Urothelium cell line (cell line): ENCODE data around the gene PSD4.
A peak's percentile ranks its signal among the peaks of the same experiment; 100 is the strongest.

Experiments
- DNase-seq: peaks from one replicate; pipeline ENCODE4 v3.0.0; 2011; ENCODE audit warnings: low spot score, mixed read lengths
- FAIRE-seq: peaks from 2 replicates; lab custom pipeline; 2011; peaks lifted over from hg19 to GRCh38; lab: Jason Lieb, UNC

PSD4 gene

DNA sequence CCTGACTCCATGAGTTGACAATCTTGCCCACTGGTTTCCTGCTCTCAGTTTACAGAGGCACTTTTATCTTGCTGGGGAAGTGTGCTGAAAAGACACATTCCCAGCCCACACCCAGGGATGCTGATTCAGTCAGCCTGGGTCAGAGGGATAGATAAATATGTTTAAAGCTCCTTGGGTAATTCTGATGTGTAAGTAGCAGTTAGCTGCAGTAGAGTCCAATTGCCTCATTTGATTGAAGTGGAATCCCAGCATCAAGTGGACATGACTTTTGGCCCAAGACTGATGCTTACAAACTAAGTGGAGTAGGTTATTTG is 29.4 kb downstream of the PSD4 start:
- DNase-seq (no peak), FAIRE-seq (no peak)

GRCh38 chr2:113203901-113204519 is 30.2 kb downstream of the PSD4 start:
- peak; percentile 89 for DNase-seq

DNA sequence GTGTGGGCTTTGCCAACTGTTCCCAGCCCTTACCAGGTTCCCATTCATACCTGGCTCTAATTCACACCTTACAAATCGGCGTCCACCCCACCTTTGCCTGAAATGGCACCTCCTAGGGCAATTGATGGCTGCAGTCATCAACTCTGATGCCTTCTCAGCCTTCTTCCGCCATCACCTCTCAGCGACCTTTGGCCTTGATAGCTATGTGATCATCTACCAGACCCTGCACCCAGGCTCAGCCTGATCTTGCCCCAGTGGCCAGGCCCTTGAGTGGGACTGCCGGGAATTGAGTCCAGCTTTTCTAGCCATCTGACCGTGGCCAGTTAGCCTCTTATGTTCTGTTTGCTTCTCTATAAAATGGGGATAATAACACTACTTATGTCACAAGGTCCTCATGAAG is 32.5 kb downstream of the PSD4 start:
- FAIRE-seq (no peak), DNase-seq (no peak)

More at GRCh38 chr2:113203901-113204519, 30.2 kb downstream of the PSD4 start:
- peak; percentile 94 for FAIRE-seq

DNA sequence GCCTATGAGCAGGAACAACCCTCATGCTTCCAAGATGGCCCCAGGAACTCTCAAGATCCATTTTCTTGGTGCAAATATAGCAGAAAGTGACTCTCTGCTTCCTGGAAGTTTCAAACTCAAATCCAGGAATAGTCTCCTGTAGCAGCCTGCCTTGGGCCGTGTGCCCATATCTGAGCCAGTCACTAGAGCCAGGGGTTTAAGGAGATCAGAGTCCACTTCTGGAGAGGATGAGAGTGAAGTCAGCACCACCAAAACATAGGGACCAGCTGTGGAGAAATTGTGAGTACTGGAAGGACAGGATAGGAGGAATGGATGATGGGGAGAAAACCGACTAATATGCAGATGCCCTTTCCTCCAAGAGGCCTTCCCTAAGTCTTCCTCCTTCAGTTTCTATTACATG is 33.2 kb downstream of the PSD4 start:
- no peak for FAIRE-seq

DNA sequence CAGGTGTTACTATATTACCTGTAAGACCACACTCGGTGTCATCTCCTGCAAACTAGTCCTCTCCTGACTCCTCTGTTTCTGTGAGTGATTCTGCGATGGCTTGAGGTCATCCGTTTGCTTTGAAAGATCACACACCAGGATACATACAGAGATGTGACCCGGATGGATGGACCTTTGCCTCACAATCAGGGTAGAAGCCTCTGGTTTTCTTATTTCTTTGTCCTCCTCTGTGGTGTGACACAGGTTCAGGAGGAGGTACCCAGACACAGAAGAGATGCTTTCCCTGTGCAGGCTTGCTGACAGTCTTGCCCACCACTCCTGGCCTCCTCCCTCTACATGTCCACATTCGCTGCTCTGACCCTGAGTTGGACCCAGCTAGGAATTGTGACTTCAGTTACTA is 34.6 kb downstream of the PSD4 start:
- DNase-seq = no peak
- no peak for FAIRE-seq

More for the DNA sequence above, 33.2 kb downstream of the PSD4 start:
- no peak for DNase-seq

GRCh38 chr2:113209011-113209645 is 35.4 kb downstream of the PSD4 start:
- DNase-seq = no peak
- FAIRE-seq = no peak

GRCh38 chr2:113209646-113210171 is 35.9 kb downstream of the PSD4 start:
- FAIRE-seq (peak; percentile 37), DNase-seq (no peak)

DNA sequence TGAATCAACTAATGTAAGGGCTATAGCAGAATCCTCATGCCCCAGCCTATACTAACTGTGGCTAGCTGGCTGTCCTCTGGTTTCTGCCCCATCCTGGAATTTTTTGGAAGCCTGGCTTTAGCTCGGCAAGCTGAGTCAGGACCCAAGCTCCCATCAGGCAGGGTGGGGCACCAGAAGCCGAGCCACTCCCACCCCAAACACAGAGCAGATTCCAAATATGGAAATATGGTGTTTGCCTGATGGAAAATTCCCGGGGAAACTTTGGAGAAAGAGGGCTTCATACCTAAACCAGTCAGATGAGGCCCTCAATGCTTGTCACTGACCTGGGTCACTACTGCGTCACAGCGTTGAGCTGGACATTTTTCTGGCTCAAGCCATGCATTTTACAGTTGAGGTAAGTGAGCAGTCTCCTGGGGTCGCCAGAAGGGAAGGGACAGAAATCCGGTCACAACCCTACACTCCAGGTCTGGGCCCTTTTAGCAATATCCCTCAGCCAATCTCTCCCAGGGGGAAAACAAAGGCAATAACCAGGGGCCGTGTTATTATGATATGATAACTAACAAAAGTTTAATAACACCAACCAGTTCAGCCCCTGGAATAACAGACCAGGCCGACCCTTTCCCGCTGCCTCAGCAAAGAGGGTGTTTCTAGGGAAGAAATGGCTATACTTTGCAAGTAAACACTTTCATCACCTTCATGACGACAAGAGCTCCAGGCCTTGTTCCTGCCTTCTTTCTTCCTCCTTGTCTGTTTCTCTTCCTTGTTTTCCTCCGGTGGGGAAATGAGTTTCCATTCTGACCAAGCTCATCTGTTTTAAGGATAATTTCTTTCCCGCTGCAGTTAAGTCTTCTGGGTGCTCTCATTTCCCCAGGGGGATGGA is 37.7 kb downstream of the PSD4 start:
- DNase-seq (peak; percentile 76), FAIRE-seq (no peak)

GRCh38 chr2:113212245-113213060 is 38.7 kb downstream of the PSD4 start:
- DNase-seq (no peak), FAIRE-seq (no peak)

DNA sequence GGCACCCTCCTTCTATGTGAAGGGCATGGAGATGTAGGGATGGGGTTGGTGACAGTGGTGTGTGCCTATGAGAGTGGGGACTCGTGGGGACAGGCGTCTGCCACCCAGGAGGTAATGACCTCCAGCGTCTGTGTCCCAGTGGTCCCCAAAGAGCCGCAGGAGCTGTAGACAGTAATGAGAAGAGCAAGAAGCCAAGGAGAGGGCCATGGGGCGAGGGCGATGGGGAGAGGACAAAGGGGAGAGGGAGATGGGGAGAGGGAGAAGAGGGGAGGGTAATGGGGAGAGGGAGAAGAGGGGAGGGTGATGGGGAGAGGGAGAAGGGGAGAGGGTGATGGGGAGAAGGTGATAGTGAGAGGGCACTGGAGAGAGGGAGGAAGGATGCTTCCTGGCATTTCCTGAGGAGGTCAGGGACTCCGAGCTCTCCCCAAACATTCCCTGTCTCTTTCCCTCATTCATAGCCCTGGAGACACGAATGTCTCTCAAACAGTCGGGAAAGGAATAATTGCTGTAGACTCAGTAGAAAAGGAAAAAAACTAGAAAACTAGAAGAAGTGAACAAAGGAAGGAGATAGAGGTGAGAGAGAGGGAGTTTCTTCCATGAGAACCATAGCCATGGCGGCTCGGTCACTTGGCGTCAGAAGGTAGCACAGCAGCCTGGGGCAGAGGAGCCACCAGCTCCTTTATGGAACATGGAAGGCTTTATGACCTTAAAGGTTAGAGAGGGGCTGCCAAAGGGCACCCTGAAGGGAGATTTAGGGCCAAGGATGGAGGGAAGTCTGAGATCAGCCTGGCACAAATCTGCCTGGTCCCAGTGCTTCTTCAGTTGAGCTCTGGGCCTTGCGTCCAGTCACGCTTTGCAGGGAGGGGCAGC is 39.5 kb downstream of the PSD4 start:
- FAIRE-seq (no peak), DNase-seq (no peak)

- no peak for FAIRE-seq
- no peak for DNase-seq
Measured at GRCh38 chr2:113214141-113214540, 40.4 kb downstream of the PSD4 start.

DNA sequence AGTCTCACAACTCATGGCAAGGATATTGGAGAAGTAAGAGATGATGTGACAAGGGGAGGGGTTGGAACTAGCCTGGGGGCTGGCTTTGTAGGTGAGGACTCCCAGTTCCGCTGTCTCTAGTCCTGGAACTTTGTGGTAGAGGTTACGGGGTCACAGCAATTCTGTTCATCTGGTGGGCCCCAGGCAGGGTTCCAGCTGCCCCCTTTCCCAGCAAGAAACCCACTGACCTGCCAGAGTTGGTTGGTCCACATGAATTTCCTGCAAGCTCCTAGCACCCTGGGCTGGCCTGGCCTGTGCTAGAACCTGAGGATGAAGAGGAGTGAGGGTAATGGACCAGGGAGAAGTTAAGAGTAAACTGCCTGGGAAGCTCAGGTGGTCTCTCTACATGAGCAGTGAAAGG is 41.3 kb downstream of the PSD4 start:
- no peak for FAIRE-seq
- no peak for DNase-seq

DNA sequence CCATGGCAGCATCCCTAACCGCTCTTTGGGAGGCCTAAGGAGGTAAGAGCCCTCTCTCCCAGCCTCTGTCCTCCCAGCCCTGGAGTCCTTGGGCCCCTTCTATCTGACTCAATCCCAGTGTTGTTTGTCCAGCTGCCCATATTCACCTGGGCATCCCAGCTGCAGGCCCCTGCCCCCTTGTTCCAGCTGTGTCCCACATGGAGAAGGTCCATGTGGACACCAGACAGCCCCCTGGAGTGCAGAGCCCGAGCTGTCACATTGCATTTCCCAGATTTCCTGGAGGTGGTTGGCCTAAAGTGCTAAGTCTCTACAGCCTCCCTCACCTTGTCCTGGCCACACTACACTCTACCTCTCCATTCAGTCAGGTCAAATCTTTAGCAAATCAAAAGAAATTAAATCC is 42.5 kb downstream of the PSD4 start:
- FAIRE-seq = peak; percentile 9
- no peak for DNase-seq

DNA sequence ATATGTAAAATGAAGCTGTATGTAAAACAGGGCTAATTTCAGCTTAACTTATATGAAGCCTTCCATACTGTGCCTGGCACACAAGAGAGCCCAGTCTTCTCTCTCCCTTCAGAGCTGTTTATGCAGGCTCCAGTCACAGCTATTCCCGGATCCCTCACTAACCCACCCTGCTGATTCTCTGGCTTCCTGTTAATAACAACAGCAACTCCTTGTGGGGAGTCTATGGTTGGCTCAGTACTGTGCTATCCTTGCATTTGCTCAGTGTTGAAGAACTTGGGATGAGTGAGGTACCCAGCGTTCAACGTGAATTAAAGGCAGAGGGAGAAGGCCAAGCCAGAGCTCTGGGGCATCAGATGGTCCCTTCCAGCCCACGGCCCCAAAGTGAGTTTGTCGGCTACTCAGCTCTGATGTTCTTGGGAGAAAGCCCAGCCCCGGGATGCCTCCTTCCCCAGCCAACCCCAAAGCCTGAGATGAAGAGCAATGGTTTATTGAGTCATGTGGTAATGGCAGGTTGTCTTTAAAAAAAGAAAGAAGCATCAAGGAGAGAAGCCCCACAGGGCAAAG is 43.2 kb downstream of the PSD4 start:
- FAIRE-seq (no peak), DNase-seq (no peak)

DNA sequence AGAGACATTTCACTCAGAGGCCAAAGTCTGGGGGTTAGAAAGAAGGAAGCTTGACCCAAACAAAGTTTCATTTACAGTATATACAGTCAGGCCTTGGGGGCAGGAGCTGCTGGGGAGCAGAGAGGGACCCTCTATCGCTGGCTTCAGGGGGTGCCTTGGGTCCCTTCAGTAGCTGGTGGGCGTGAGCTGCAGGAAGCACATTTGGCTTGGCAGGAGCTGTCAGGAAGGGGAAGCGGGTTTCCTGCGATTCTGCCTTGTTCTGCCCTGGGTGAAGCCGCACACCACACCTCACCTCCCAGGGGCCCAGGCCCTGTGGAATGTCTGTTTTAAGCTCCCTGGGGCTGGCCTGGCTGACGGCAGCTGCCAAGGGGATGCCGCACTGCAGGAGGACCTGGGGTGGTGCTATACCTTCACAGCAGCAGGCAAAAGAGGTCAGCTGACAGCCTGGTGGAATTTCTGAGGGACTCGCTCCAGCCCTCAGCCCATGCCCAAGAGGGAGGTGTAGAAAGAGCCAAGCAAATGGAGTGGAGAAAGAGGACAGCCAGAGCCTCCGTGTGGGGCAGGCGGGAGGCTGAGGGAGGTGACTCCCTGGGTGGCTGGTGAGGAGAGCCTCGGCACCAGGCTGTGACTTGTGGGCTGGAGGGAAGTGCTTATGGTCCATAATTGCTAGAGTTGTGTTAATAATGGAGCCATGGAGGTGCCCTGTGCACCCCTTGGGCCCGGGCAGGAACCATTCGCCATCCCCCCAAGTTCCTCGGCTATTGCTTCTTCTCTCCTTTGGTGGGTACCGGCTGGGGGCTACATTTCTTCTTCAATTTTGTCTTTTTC is 43.9 kb downstream of the PSD4 start:
- DNase-seq (peak; percentile 27), FAIRE-seq (peak; percentile 55)

DNA sequence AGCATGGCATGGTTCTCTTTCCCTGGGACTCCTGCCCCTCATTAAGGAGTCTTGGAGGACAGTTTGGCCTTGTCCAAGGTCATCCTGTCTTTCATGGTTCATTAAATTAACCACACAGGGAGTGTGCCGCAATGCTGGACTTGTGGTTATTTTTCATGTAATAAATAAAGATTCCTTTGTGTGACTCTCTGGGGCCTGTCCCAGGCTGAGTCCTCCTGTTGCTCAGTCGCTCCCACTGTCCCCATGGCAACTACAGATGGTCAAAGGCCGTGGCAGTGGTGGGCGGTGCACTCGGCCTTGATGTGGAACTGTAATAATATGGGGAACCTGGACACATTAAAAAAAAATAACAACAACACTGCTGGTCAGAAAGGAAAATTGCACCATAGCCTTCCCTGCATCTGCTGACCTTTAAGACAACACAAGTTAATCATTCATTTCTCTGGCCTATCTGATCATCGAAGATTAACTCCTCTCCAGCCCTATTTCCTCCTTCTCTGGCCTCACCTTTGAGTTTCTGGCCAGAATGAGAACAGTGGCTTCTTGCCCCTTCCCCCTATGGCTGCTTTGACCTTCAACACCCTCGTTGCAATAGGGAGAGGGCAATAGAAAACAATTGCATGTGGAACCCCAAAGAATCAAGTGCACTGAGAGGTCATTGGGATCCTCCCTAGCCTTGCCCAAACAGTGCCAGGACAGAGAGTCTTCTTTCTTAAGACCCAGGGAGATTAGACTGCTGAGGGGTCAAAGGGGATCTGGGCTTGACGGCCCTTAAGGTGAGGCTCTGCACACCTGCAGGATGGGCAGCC is 44.7 kb downstream of the PSD4 start:
- FAIRE-seq (peak; percentile 83), DNase-seq (peak; percentile 32)

DNA sequence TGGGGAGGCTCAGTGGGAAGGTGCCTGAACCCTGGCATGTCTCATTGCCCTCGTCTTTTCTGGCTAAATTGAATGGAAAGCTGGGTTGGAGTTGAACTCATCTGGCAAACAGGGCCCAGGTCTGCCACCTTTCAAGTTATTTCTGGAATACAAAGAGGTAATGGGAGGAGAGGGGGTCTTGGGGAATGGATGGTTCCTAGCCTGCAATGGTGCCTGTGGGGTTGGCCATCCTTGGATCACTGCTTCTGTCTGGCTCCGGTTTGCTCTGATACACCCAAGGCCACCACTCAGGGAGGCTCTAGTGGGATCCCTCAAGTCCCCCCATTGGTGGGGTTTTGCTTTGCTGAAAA is 45.3 kb downstream of the PSD4 start:
- DNase-seq (no peak), FAIRE-seq (no peak)

DNA sequence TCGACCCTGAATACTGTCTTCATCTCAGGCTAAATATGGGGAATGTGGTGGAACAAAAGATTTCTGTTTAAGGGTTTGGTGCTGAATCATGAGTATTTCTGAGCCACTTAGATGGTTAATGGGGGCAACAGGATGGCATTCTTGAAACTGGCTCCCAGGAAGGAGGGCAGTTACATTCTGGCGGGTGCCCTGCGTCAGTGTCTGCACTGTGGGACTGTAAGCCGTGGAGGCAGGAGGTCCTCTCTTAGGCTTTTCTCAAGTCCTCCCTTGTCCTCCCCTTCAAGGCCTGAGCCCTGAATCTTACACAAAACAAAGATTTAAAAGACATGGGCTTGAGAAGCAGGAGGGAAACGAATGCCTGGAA is 45.7 kb downstream of the PSD4 start:
- no peak for DNase-seq
- FAIRE-seq = peak; percentile 17
